Body of pancreas (tissue), 4 donors: ENCODE measurements around the gene WDR7.

Experiments
- CTCF ChIP-seq, 7 experiments: fragments of 450-650 bp in 4 of 7; fragments of 200-600 bp in 3 of 7; sonication (generic) in 3 of 7; IDR thresholded peaks; one replicate each; pipeline ENCODE4 v1.5.1; 2016 to 2019; ENCODE audit warnings: antibody characterized with exemption in 7 of 7
- POLR2A ChIP-seq, 3 donors: fragments of 450-650 bp; IDR thresholded peaks; one replicate each; pipeline ENCODE4 v1.6.1; 2016; ENCODE audit warnings: antibody characterized with exemption in 3 of 3, mild to moderate bottlenecking in 2 of 3

GRCh38 chr18:57084331-57085271 lies 433.4 kb downstream of the WDR7 start:
- TF ChIP-seq CTCF (IDR thresholded peaks at IDR 0.05): no peak
- no peak for TF ChIP-seq POLR2A (IDR thresholded peaks at IDR 0.05)
